Rectal smooth muscle tissue (tissue), 1 donor: ENCODE data around the gene RHOBTB1.
A peak's percentile ranks its signal among the peaks of the same experiment; 100 is the strongest.

Experiments
- H3K27ac ChIP-seq: one replicate; pipeline ENCODE4 v1.7.0; 2013; ENCODE audit warnings: low read depth, low read length, inconsistent platforms
- H3K27me3 ChIP-seq: one replicate; pipeline ENCODE4 v1.7.0; 2013; ENCODE audit warnings: low read length; ENCODE audit not compliant: control insufficient read depth, insufficient read depth
- H3K36me3 ChIP-seq: one replicate; pipeline ENCODE4 v1.7.0; 2013; ENCODE audit warnings: low read length; ENCODE audit not compliant: control insufficient read depth, insufficient read depth
- H3K4me1 ChIP-seq: one replicate; pipeline ENCODE4 v1.7.0; 2013; ENCODE audit warnings: low read length; ENCODE audit not compliant: control insufficient read depth, insufficient read depth
- H3K4me3 ChIP-seq: one replicate; pipeline ENCODE4 v1.7.0; 2013; ENCODE audit warnings: low read length
- H3K9ac ChIP-seq: one replicate; pipeline ENCODE4 v1.7.0; 2013; ENCODE audit warnings: low read length

Gene RHOBTB1

DNA sequence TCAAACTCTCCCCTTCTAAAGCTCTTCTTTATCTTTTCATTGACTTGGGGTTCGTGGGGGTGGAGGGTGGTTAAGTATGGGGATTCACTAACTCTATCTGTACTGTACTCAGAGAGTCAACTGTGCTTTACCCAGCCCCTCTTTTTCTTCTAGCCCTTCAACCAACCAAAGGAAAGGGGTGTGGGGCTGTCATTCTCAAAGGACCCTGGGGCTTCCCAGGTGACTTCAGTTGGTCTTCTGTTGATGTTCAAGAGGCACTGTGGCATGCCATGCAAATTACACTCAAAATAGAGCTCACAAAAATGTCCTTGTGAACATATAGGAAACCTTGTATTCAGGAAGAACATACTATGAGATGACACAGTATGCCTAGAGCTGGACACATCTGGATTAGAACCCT, 16.9 kb upstream of the RHOBTB1 start:
- H3K27me3 ChIP-seq, result no peaks in the 10 kb centered on the region
- H3K9ac ChIP-seq, result no peak overlapping the region
- no peaks in the 10 kb centered on the region for H3K36me3 ChIP-seq
- H3K4me1 ChIP-seq, result peaks cover 12% of the 10 kb centered on the region
- H3K27ac ChIP-seq, result no peak overlapping the region
- no peak overlapping the region for H3K4me3 ChIP-seq

DNA sequence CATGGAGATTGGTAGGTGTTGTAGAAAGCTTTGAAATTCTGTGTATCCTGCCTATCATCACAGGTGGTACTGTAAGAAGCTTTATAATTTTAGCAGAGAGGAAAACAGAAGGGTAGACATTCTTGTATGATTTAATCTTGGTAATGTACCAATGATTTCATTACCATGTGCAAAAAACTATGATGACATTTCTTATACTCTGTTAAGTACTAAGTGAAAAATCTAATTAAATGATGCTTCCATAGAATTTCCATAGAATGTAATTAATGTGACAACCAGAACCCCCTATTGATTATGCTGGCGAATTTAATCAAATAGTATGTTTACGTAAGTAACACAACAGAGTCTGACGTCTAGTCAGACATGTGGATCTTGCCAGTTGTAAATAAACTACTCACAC, 16.0 kb upstream of the RHOBTB1 start:
- Histone ChIP-seq H3K9ac (no peak overlapping the region), H3K27ac (no peak overlapping the region), H3K27me3 (no peaks in the 10 kb centered on the region), H3K4me1 (peaks cover 12% of the 10 kb centered on the region), H3K4me3 (no peak overlapping the region), H3K36me3 (no peaks in the 10 kb centered on the region)

DNA sequence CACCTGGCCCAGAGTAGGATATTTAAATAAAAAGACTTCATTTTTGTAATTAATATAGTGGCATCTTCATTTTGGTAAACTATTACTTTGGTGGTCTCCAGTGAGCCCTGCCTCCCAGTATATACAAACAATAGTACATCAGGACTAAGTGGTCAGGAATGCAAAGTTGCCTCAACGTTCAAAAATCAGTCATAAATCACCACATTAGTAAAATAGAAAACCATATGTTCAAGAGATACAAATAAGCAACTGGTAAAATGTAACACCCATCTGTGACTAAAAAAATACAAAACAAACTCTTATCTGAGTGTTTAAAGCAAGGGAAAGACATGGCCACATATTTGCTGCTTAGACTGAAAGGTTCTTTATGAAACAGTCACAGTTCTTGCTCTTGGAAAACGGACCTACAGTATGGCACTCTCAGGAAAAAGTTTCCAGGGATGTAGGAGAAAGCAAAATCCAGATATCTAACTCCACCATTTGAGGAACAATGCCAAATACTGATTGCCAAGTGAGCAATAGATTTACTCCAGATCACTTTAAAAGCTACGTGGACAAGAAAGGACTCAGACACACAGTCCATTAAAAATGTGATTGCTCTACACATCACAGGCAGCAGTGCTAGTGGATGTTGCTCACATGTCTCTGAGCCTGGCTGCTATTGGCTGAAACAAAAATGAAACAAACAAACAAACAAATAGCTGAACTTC, 15.1 kb upstream of the RHOBTB1 start:
- Histone ChIP-seq H3K9ac (no peak overlapping the region), H3K36me3 (no peaks in the 10 kb centered on the region), H3K4me1 (peaks cover 11% of the 10 kb centered on the region), H3K27ac (no peak overlapping the region), H3K4me3 (no peak overlapping the region), H3K27me3 (no peaks in the 10 kb centered on the region)

DNA sequence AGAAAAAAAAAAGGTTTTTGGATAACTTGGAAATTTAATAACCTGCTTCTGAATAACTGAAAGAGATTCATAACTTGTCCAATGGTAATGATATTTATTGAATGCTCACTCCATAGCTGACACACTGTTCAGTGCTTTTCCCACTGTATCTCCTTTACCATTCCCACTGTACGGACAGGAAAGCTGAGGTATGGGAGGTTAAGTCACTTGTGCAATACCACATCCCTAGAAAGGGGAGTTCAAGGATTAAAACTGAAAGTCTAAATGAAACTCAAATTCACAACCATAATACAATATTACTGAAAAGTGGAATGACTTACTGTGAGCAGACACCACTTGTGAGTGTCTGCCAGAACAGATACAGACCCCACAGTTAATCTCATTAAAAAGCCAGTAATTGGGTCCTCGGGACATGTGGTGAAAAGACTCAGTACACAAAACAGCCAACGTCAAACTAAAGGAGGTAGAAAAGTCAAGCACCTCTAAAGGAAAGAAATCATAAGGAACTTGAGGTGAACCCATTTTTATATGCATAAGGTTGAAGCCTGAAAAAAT, 13.8 kb upstream of the RHOBTB1 start:
- Histone ChIP-seq H3K36me3 (no peaks in the 10 kb centered on the region), H3K4me1 (peaks cover 8% of the 10 kb centered on the region), H3K4me3 (no peak overlapping the region), H3K27me3 (no peaks in the 10 kb centered on the region), H3K9ac (no peak overlapping the region), H3K27ac (no peak overlapping the region)

DNA sequence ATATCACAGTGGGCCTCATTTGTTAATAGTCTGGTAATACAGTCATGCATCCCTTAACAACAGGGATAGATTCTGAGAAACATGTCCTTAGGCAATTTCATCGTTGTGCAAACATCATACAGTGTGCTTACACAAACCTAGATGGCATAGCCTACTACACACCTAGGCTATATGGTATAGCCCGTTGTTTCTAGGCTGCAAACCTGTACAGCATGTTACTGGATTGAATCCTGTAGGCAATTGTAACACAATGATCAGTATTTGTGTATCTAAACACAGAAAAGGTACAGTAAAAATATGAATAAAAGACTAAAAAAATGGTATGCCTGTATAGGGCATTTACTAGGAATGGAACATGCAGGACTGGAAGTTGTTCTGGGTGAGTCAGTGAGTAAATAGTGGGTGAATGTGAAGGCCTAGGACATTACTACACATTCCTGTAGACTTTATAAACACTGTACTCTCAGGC, 12.0 kb upstream of the RHOBTB1 start:
- H3K27ac ChIP-seq, result no peak overlapping the region

DNA sequence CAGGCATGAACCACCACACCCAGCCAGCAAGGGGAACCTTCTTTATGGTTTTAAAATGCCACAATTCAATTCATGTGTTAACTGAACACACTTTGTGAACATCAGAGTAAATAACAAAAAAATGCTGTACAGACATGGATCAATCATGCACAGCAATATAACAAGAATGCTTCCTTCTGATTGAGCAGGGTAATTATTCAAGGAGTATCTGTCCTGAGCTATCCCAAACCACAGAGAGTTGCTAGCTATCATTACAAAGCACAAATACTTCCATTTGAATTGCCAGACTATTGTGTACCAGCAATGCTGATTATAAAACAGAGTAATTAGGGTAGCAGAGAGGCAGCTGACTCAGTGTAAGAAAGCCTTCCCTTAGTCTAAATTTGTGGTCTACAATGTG, 11.3 kb upstream of the RHOBTB1 start:
- H3K4me3 ChIP-seq, result no peak overlapping the region
- no peaks in the 10 kb centered on the region for H3K36me3 ChIP-seq
- H3K27ac ChIP-seq, result no peak overlapping the region
- peaks cover 8% of the 10 kb centered on the region for H3K4me1 ChIP-seq
- no peaks in the 10 kb centered on the region for H3K27me3 ChIP-seq
- no peak overlapping the region for H3K9ac ChIP-seq

More for the DNA sequence above, 12.0 kb upstream of the RHOBTB1 start:
- Histone ChIP-seq H3K4me3 (no peak overlapping the region), H3K27me3 (no peaks in the 10 kb centered on the region), H3K4me1 (peaks cover 8% of the 10 kb centered on the region), H3K9ac (no peak overlapping the region), H3K36me3 (no peaks in the 10 kb centered on the region)

DNA sequence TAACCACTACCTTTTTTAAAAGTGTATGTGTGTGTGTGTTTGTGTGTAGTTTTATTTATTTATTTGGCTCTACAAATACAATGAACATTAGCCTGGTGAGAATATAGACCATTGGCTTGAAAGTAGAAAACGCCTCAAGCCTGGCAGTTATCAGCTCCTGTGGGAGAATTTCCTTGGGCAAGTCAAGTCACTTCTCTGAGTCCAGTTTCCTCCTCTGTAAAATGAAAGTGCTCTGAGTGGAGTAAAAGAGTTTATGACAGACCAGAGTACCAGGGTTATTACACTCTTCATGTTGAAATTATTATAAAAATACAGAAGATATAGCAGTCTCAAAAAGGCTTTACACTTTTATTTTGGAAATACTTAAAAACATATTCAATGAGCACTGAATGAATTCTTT, 10.1 kb upstream of the RHOBTB1 start:
- H3K36me3 ChIP-seq, result no peaks in the 10 kb centered on the region
- H3K9ac ChIP-seq, result no peak overlapping the region
- no peak overlapping the region for H3K4me3 ChIP-seq
- H3K4me1 ChIP-seq, result peaks cover 1% of the 10 kb centered on the region
- no peak overlapping the region for H3K27ac ChIP-seq
- H3K27me3 ChIP-seq, result no peaks in the 10 kb centered on the region

DNA sequence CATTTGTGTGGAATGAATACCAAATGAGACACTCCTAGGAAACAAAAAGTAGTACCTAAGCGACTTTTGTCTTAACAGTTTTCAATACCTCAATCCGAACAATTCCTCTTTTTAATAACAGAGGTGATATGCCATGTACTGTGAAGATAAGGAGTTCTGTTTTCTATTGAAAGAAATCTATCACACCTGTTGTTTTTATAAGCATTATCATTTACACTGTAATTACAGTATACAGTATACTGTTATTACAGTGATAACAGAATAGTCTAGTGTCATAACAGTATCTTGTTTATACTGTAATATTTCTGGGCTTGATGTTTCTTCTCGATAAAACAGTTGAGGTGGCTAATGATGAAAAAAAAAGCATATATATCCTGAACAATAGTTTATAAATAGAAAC, 9.4 kb upstream of the RHOBTB1 start:
- Histone ChIP-seq H3K4me1 (no peaks in the 10 kb centered on the region), H3K36me3 (no peaks in the 10 kb centered on the region), H3K27me3 (no peaks in the 10 kb centered on the region), H3K9ac (no peak overlapping the region), H3K27ac (no peak overlapping the region), H3K4me3 (no peak overlapping the region)

DNA sequence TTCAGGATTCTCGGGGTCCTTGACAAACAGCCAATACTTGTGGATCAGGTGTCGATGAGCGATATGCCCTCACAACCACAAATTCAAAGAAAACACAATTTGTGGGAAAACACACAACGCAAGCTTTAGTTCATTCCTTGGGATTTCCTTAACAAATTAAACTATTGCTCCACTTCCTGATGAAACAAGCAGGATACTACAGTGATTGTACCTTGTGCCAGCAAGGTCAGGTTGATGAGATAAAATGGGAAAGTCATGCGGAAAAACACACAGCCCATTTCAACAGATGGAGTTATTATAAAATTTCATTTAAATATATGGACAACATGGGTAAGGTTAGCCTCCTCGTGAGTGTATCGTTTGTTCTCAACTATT, 8.8 kb upstream of the RHOBTB1 start:
- H3K4me3 ChIP-seq, result no peak overlapping the region
- no peaks in the 10 kb centered on the region for H3K27me3 ChIP-seq
- no peak overlapping the region for H3K9ac ChIP-seq
- no peak overlapping the region for H3K27ac ChIP-seq
- H3K4me1 ChIP-seq, result no peaks in the 10 kb centered on the region
- no peaks in the 10 kb centered on the region for H3K36me3 ChIP-seq

DNA sequence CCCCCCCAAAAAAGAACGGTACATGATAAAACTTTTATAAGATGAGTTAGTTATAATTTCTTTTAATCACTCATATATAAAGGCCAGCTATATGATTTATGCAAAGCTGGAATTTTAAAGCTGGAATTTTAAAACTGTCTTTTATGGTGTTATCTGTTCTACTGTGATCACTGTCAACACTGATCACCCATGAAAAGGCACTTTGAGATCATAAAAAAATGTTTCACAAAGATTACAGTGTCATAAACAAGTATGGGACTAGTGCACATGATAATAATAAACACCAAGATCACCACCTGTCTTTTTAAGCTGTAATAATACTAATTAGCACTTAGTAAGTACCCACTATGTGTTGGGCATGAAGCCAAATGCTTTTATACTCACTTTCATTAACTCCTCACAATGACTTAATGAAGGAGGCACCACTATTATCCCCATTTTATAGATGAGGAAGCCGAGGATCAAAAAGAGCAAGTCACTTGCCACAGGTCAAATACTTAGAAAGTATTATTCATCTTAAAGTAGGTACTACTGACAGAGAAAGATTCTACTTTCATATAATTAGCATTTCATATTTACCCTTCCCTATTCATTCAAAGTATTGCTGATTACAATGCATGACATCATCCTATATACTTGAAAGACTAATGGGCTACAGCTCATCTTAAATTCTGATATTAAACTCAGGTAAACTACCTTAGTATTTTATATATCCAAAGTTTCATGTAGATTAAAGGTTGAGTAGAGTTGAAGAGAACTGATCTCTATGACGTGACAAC, 8.3 kb upstream of the RHOBTB1 start:
- H3K27me3 ChIP-seq, result no peaks in the 10 kb centered on the region
- H3K36me3 ChIP-seq, result no peaks in the 10 kb centered on the region
- H3K4me1 ChIP-seq, result no peaks in the 10 kb centered on the region
- H3K9ac ChIP-seq, result no peak overlapping the region
- H3K27ac ChIP-seq, result no peak overlapping the region
- H3K4me3 ChIP-seq, result no peak overlapping the region

DNA sequence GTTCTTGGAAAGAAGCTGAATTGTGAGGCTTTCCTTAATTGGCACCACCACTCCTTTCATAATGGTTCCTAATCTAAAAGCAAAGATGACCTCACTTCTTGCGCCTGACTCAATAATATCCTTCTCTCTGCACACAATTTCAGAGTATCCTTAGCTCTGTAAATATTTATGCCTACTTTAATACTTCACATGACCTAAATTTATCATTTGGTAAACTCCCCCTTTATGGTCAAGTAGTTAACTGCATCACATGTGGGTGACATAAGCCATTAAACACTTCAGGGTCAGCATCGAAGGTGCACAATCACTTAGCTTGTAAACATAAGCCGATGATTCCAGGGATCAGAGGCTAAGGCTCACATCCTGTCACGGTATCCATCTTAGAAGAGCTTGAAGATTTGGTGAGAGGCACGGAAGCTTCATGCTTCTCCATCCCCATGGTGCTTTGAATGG, 7.3 kb upstream of the RHOBTB1 start:
- H3K4me3 ChIP-seq, result peak overlapping the region; percentile 25
- H3K36me3 ChIP-seq, result no peaks in the 10 kb centered on the region
- no peak overlapping the region for H3K27ac ChIP-seq
- H3K27me3 ChIP-seq, result no peaks in the 10 kb centered on the region
- no peak overlapping the region for H3K9ac ChIP-seq
- H3K4me1 ChIP-seq, result no peaks in the 10 kb centered on the region

DNA sequence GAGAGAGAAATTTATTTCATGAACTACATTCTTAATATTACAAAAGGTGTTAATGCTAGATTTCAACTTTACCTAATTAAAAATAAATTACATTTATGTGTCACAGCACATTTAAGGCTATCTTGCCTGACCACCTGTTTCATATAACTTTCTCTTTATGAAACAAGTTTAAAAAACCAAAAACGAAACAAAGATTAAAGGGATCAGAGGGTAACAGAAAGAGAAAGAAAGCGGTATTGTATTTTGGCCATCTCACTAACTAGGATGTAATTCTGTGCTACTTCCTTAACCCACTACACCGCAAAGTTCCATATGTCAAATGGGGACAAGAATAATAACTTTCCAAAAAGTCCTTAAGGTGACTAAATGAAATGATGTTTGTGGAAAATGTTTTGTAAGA, 6.3 kb upstream of the RHOBTB1 start:
- H3K9ac ChIP-seq, result no peak overlapping the region
- no peak overlapping the region for H3K27ac ChIP-seq
- no peaks in the 10 kb centered on the region for H3K36me3 ChIP-seq
- no peak overlapping the region for H3K4me3 ChIP-seq
- no peaks in the 10 kb centered on the region for H3K4me1 ChIP-seq
- no peaks in the 10 kb centered on the region for H3K27me3 ChIP-seq
